ENCODE data around the gene MPPED1. TPM values are rescaled to one million over a fixed set of nuclear protein-coding genes. Genes with fewer than 3 reads are reported as not detected.

Gene MPPED1
- total RNA-seq, 4 donors from 2014 or later, result not detected

- TF ChIP-seq CTCF (IDR thresholded peaks at IDR 0.05; ENCODE audit: low read depth), result no peak
Observed at GRCh38 chr22:43451371-43452050, 39.7 kb downstream of the MPPED1 start.

GRCh38 chr22:43455846-43456245 is 44.0 kb downstream of the MPPED1 start:
- no peak for TF ChIP-seq CTCF (IDR thresholded peaks at IDR 0.05; ENCODE audit: low read depth)

- TF ChIP-seq CTCF (IDR thresholded peaks at IDR 0.05; ENCODE audit: low read depth), result no peak
Observed at GRCh38 chr22:43457002-43457401, 45.2 kb downstream of the MPPED1 start.

- no peak for TF ChIP-seq CTCF (IDR thresholded peaks at IDR 0.05; ENCODE audit: low read depth)
Observed at GRCh38 chr22:43462701-43463100, 50.9 kb downstream of the MPPED1 start.

- no peak for TF ChIP-seq CTCF (IDR thresholded peaks at IDR 0.05; ENCODE audit: low read depth)
Observed at GRCh38 chr22:43464809-43465208, 53.0 kb downstream of the MPPED1 start.

- no peak for TF ChIP-seq CTCF (IDR thresholded peaks at IDR 0.05; ENCODE audit: low read depth)
Observed at GRCh38 chr22:43465291-43466015, 53.6 kb downstream of the MPPED1 start.

GRCh38 chr22:43466710-43467109 is 54.9 kb downstream of the MPPED1 start:
- TF ChIP-seq CTCF (IDR thresholded peaks at IDR 0.05; ENCODE audit: low read depth), result no peak
